Breast epithelium (tissue), 3 donors: ENCODE data around the gene GABRA5.

Experiments
- POLR2AphosphoS5 ChIP-seq, 3 donors: sonication (generic); formaldehyde crosslinking; IDR thresholded peaks; one replicate each; pipeline ENCODE4 v1.6.1; 2017; ENCODE audit warnings: antibody characterized with exemption in 3 of 3
- TF ChIP-seq, protein P1 (sequence below), 3 donors: fragments of 450-650 bp; IDR thresholded peaks; one replicate each; pipeline ENCODE4 v1.5.1; 2016 to 2017; ENCODE audit warnings: antibody characterized with exemption in 3 of 3, mild to moderate bottlenecking in 3 of 3, moderate library complexity in 3 of 3

DNA sequence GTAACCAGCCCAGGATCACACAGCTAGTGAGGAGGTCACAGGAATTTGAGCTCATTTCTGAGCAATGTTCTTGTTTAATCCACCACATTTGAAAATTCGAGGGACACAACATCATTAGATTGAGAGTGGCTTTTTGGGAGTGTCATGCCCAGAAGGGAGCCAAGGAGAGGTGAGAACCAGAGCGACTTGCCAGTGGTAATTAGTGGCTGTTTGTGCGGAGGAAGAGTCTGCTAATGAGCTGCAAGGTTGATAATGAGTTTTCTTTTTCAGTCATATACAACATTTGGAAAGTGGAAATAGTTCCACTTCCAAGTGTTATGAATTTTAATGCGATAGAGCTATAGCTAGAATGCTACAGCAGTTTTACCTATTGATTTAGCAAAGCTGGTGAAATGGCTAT is 19.7 kb downstream of the GABRA5 start:
- TF ChIP-seq POLR2AphosphoS5 (IDR thresholded peaks at IDR 0.05) = no peak
- TF ChIP-seq, protein P1, sequence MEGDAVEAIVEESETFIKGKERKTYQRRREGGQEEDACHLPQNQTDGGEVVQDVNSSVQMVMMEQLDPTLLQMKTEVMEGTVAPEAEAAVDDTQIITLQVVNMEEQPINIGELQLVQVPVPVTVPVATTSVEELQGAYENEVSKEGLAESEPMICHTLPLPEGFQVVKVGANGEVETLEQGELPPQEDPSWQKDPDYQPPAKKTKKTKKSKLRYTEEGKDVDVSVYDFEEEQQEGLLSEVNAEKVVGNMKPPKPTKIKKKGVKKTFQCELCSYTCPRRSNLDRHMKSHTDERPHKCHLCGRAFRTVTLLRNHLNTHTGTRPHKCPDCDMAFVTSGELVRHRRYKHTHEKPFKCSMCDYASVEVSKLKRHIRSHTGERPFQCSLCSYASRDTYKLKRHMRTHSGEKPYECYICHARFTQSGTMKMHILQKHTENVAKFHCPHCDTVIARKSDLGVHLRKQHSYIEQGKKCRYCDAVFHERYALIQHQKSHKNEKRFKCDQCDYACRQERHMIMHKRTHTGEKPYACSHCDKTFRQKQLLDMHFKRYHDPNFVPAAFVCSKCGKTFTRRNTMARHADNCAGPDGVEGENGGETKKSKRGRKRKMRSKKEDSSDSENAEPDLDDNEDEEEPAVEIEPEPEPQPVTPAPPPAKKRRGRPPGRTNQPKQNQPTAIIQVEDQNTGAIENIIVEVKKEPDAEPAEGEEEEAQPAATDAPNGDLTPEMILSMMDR (IDR thresholded peaks at IDR 0.05) = no peak
